GM21717 (cell line): Measurements from ENCODE around the gene TEX35.

ENCODE experiments used
- ATAC-seq: cut with Tn5 transposase; IDR thresholded peaks from one replicate; pipeline ENCODE4 v1.9.1; 2021; ENCODE audit warnings: mild to moderate bottlenecking, moderate library complexity; ENCODE audit not compliant: unreplicated experiment

TEX35 gene

DNA sequence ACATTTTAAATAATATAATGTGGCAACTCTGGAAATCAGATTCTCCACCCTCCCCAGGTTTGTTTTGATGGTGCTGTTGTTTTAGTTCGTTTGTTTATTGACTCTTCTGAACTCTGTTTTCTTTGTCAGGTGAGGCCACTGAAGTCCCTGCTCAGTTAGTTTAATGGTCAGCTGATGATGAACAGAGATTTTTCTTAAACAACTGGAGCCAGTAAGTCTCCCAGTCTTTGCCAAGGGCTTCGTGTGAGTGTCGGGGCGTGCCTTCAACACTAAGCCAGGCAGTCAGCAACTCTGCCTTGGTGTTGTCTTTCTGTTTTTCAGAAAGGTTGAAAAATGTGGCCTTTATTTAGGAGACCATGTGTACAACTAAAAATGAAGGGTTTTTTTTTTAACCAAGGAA, 58.9 kb downstream of the TEX35 start:
- no peak for ATAC-seq
